NCI-H82 (cell line): ENCODE data around the gene MYBBP1A.

Source experiments
- DNase-seq: peaks from one replicate; lab custom pipeline; 2025; lab: John Stamatoyannopoulos, UW

Gene MYBBP1A

DNA sequence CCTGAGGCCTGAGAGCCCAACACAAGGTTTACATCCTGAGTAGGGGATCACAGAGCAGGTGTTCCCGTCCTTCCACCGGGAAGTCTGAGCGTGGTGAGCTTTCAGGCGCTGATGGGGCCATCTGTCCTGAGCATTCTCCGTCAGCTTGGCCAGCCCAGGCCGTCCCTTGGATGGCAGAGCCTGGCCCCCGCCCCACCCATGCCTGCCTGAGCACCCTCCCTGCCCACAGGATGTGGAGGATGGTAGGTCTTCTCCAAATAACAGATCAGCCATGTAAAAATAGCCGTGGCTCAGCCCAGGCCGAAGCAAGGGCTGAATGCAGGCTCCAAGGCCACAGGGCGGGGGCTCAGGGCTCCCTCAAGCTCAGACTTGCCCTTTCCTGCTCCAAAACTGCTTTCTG lies 36.3 kb downstream of the MYBBP1A start:
- no peak for DNase-seq

DNA sequence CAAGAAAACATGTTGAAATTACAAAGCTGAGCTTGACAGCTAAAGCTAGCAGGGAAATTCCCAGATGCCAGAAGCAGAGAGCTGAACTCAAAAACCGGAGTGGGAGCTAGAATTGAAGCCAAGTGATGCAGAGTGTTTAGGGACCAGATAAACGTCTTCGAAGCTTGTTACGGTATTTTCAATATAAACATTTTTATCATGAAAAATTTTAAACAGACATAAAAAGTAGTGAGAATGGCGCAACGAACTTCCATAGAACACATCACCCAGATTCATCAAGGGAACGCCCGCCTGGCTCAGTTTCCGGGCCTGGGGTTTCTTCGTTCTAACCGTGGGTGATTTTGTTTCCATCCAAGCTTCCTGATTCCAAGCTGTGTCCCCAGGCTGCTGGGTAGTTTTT lies 38.4 kb downstream of the MYBBP1A start:
- no peak for DNase-seq

DNA sequence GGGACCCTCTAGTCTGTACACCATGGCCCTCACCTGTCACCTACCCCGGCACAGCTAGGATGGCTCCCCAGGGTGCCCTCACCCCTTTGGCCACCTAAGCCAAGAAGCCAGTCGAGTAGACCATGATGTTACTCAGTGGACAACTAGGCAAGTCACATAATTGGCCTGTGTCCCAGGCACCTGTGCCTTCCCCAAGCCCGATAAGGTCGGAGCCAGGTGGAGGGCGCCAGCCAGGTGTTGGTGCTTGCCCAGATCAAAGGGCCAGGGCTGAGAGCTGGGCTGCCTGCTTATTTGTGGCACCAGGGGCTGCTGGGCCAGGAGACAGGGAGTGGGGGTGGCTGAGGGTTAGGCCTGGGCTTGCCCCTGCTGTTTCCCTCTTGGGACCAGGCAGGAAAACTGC lies 39.7 kb downstream of the MYBBP1A start:
- no peak for DNase-seq

DNA sequence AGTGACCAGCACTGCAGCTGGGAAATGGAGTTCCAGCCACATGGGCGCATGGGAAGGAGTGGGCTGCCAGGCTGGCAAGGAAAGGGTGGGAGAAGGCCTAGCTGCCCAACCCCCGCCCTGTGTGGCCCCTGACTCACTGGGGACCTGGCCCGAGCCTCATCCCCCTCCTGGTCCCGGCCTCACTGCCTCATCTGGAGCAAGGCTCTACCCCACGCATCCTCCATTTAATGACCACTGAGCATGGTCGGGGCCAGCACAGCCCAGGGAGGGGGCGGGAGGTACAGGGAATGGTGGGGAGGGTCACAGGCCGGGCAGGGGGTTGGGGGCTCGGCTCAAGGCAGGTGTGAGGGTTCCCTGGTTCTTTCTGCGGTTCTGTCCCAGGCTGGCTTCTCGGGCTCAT lies 40.4 kb downstream of the MYBBP1A start:
- DNase-seq: no peak

DNA sequence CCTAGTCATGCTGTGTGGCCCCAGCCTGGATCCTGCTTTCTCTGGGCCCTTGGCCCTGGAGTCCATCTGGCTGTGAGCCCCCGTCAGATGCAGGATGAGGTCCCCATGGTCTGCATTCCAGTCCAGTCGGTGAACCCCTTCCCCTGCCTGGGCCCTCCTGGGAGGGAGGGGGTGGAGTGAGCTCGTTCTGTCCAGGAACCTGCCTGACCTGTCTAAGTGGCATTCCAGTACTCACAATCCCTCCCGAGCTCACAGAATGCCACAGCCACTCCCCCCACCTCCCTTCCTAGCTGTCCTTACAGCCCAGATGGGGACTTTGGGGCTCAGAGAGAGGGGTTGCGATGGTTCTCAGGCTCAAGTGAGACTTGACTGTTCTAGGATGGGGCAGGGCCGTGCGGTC lies 41.0 kb downstream of the MYBBP1A start:
- no peak for DNase-seq

DNA sequence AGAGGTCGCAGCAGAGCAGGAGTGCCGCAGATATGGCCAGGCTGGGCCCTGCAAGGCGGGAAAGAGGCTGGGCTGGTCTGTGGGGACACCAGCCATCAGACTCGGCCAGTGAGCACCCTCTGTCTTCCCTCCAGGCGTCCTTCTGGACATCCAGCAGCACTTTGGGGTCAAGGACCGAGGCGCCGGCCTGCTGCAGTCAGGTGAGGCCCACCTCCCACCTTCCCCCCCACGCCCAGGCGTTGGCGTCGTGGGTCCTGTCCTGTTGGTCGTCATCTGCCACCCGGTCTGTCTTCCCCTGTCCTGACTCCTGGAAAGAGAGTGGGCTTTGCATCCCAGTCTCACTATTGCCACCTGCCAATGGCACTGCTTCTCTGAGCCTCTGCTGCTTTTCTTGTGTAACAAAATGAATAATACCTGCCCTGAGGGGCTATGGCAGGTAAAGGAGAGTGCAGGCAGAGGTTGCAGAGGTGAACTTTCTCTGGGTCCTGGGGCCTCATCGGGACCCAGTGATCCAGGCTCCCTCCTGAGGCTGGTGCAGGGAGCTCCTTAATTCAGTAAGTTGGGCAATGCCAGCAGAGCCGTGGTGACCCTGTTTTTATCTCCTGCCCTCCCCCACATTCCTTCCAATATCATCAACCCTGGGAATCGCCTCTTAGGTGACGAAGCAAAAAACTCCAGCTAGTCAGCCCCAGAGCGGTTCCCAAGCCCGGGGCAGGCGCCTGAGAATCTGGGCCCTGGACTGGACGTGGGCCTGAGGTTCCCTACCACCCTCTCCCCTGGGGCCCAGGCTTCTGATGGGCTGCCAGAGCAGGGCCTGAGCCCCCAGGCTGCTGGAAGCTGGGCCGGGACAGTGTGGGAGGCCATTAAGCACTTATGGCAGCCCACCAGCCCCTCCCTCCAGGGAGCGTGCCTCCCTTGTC lies 41.8 kb downstream of the MYBBP1A start:
- DNase-seq: no peak

DNA sequence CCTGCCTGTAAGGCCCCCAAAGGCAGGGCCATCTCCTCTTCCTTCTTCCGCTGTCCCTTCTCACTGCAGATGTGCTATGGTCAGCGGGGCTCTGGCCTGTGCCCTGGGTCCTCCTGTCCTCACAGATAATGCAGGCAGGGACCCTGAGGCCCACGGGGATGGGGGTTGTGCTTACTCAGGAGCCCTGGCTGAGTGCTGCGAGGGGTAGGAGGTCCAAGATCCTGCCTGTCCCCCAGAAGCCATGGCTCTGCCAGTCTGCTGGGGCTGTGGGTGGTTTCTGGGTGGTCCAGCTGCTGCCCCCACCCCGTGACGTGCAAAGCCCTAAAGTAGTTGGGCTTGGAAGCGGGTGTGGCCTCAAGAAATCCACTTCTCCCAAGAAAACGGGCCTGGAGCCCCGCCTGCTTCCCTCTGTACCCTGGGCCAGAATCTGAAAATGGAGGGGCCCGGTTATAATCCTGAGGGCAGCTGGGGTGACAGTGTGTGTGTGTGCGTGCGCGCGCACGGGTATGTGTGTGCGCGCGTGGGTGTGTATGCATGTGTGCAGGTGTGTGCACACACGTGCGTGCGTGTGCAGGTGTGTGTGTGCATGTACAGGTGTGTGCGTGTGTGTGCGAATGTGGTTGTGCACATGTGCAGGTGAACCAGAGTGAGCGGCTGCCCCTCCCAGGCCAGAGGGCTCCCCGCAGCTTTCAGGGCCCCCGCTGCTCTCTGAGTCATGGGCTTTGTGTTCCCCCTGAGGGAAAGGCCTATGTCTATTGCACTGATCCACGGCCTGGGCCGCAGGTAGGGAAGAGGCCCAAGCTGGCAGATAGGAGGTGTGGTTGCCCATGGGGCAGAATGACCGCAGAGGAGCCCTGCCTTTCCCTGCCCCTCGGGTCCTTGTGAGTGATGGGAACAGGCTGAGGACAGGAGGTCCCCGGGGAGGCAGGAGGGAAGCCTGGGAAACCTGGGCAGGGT lies 42.8 kb downstream of the MYBBP1A start:
- DNase-seq: no peak

DNA sequence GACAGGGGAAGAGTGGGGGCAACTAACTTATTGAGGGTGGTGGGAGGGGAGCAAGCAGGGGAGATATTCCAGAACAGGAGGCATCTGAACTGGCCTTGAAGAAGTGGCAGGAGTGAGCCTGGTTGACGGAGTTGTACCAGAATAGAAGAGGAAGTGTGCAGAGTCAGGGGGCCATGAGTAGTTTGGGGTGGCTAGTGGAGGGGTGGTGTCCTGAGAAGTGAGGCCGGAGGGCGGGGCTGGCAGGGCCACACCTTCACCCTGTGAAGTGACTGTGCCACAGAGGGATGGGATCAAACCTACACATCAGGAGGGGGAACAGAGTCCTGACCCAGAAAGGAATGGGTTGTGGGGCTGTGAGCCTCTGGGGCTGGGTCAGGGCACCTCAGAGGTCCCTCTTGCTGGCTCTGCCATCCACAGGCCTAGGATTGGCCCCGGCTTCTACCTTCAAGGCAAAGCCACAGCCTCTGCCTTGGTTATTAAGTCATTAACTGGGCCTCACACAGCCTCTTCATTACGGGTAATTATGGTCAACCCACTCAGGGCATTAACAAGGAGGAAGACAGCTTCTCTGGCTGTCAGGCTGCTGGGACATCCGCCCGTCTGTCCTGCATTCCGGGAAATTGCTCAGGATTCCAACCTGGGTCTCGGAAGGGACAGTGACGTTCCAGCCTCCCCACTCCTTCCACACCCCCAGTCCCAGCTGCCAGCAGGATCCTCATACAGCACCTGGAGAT lies 43.8 kb downstream of the MYBBP1A start:
- DNase-seq: no peak

DNA sequence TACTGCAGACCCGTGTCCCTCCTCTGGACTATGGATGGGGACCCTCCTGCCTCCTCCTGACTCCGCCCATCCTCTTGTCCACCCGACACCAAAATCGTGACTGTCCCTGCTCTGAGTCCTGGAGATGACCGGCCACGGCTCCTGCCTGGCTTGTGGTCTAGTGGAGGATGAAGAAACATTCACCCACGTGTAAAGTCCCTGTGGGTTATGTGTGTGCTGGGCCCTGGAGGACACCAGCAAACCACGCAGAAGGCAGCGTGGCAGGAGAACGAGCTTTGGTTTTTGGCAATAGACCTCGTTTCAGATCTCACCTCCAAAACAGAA lies 44.6 kb downstream of the MYBBP1A start:
- DNase-seq: no peak

DNA sequence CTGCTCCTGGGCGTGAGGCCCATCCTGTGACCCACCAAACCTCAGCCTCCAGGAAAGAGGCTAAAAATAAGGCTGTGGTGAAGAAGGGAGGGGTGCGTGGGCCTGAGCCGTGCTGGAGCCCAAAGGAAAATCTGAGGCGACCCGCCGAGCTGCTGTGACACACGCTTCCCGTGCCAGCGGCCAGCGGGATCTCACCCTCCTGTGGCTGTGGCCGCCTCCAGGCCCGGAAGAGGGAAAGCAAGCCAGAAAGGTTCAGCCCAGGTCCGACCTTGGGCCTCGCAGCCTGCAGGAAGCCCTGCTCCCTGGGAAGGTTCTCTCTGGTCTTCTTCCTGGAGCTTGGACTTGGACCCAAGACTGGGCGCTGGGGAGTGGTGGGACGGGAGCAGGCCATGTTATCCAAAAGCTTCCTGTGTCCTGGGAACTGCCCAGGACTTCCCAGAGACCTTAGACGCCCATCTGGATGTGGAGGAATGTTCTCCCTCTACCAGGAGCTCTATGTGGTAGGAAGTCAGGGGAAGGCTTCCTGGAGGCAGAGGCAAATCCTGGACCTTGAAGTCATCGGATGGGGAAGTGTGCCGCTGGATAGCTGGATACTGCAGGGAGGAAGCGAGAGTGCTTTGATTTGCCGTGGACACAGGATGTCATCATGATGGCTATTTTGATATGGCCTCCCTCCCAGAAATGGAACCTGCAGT lies 45.1 kb downstream of the MYBBP1A start:
- no peak for DNase-seq

DNA sequence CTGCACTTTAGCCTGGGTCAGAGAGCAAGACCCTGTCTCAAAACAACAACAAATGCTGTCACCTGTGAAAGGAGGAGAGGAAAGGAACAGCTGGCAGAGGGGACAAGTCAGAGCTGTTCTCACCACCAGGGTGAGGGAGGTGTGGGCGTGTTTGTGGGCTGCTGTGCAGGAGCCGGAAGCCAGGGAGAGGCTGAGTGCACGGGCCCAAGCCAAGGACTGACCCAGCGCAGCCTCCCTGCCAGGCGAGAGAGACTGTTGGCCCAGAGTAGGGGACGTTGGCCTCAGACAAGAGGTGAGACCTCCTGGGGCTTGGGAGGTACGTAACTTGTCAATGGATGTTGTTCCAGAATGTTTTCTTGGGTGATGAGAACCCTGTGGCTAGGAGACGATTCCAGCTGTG lies 45.8 kb downstream of the MYBBP1A start:
- DNase-seq: no peak

DNA sequence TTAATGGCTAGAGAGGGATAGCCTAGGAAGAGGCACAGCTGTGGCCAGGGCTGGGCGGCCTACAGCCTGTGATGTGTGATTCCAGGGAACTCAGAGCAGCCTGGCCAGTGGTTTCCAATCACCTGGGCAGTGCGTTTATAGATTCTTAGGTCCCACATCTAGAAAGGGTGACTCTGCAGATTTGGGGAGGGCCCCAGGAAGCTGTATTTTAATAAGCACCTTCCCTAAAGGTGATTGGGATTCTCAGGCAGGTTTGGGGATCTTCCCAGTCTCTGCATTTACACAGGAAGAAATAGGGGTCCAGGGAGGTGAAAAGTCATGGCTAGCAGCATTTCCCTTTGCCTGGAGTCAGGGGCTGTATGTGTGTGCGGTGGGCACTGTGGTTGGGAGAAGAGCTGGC lies 47.0 kb downstream of the MYBBP1A start:
- DNase-seq: no peak

DNA sequence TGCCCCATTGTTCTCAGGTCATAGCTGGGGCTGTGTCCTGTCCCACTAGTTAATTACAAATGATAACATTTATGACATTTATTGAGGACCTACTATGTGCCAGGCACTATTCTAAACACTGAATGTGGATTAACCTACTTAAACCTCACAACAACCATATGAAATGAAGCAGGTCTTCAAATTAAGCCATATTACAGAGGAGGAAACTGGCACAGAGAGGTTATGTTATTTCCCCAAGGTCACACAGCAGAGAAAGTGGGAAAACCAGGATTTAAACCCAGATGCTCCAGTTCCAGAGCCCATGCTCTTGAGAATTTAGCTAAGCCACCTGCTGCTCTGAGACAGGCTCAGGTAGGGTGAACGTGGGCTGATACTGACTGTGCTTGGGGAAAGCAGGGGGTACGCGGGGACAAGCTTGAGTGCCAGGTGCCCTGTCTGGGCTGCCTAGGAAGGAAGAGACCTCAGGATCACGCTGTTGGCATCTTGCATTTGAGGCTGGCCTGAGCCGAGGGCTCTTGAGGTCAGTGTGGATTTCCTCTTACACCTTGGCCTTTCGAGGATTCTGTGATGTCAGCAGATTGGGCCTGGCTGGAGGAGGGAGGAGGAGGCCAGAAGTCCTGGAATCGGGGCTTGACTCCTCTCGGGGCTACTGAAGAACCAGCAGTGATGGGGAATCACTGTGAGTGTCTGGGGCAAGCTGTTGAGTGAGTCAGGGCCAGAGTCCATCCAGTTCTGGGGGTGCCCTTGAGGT lies 47.6 kb downstream of the MYBBP1A start:
- DNase-seq: no peak

DNA sequence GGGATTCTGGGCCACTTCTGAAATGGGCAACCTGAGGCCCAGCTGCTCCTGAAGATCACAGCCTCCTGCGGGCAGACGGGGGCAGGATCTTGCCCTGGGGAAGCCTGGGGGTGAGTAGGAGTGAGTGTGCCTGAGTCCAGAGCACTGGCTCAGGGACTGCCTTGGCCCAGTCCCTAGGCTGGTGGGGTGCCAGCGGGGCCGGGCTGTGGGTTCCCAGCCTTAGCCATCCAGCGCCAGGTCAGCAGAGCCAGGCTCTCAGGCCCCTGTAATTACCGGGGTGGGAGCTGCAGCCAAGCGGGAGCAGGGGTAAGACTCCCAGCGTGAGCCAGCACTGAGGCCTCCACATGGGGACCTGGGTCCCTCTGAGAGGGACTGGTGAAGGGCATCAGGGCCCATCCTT lies 48.3 kb downstream of the MYBBP1A start:
- DNase-seq: no peak

DNA sequence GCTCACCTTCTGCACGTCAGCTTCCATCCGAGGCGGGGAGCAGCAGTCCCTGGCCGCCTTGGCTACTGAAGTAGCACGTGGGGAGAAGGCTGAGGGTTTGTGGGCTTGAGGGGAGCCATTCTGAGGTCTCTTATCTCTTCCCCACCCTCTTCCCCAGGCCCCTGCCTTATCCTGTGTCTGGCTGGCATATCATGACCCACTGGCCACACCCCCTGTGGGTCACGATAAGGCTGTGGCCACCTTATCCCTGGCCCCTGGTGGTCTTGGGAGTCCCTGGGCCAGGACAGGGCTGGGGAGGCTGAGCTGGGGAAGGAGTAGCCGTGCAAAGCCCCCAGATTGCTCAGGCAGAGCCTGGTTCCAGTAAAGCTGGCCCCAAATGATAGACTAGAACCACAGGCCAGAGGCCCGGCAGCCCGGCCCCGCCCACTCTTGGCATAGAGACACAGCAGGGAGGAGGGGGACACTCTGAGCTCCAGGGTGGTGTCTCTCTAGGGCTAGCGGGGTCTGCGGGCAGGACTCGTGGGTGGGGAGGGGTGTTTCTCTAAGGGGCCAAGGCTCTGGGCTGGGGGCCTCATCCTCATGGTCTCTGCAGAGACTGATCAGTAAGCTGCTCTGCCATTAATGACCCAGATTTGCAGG lies 48.9 kb downstream of the MYBBP1A start:
- no peak for DNase-seq

DNA sequence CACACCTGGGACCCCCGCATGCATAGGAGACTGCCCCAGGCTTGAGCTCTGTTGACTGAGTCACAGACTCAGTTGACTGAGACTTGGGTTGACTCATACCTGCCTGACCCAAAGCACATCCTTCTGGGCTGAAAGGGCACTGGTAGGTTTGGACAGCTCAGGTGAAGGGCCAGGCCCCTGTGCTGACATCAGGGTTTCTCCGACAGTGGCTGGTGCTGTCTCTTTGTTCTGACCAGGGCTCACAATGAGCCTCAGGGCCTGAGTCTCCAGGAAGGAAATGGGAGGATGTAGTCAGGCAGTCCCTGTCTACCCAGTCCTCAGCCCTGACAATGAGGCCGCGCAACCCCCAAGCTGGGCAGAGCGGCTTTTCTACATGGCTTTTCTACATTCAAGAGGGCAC lies 50.0 kb downstream of the MYBBP1A start:
- DNase-seq: no peak

DNA sequence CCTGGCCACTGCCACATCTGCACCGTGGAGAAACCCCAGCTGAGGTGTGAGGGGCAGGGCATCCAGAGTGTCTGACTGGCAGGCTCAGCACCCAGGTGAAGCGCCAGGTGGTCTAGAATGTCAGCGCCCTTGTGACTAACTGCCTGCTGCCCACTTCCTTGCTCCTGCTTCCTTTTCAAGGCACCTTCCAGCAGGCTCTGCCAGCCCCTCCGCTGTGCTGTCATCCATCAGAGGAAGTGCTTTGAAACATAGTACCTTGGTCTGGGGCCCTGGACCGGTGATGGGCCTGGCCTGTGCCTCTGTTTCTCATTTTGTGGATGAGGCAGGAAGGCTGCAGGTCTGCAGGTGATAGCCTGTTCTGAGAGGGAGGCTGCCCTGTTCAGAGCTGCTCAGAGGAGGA lies 51.0 kb downstream of the MYBBP1A start:
- DNase-seq: no peak

DNA sequence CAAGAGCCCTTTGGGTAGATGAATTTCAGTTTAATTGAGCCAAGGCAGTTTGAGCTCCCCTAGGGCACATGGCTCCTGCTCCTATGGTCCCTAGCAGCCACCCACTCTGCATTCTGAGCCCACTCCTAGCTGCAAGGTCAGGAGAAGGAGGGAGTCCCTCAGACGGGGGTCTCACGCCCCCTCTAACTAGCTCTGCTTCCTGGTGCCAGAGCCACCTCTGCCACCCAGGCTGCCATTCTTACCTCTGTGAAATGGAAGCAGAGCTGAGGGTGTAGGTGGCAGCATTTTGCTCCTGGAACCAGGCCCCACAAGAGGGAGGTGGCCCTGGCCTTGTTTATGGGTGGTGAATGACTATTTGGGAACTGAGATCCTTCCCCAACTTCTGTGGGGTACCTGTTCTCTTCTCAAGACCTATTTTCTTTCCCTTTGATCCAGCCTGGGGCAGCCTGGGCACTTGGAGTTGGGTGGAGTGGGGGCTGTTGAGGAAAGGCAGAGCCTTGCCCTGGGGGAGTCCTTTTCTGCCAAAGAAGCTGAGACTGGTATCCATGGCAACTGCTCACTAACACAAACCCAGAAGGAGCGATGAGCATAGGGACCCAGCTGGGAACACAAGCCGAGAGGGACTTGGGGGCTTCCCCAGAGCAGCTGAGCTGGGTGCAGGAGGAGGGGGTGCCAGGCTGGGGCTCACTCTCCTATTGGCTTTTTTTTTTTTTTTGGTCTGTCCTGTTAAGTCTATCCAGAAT lies 51.7 kb downstream of the MYBBP1A start:
- DNase-seq: no peak

DNA sequence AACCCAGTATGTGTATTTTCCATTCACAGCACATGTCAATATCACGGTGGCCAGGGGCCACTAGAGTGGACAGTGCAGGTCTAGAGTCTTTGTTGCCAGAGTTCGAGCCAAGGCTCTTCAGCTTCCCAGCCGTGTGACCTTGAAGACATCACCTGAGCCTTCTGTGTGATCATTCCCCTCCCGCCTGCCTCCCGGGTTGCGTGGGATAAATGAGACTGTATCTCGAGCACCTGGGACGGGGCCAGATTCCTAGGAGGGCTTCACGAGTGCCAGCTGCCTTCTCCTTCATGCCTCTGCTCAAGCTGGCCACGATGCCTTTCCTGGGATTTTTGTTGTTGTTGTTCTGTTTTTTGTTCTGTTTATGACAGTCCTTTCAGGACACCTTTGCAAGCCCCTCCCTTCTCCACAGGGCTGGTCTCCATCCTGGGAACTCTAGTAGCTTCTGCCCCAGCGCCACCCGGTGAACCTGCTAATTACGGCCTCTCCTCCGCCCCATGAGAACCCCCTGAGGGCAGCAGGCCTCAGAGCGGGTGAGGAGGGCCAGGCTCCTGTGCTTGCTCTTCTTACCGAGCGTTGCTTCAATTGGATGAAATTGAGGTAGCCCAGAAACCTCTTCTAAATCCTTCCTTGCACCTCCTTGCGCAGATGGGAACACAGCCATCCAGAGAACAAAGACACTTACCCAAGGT lies 52.6 kb downstream of the MYBBP1A start:
- DNase-seq: no peak
